A673 (cell line): ENCODE measurements around the gene SDR39U1.

Source experiments
- CTCF ChIP-seq: fragments of 300-800, 200-600 bp; sonication (generic); conservative IDR thresholded peaks from 2 replicates; pipeline ENCODE4 v1.5.1; 2017; ENCODE audit warnings: low read depth, mild to moderate bottlenecking, antibody characterized with exemption, low read length, moderate library complexity, mixed read lengths
- EZH2 ChIP-seq: fragments of 200-600 bp; sonication (generic); IDR thresholded peaks from 2 replicates; pipeline ENCODE4 v1.6.1; 2017; ENCODE audit warnings: borderline replicate concordance, low read depth, mild to moderate bottlenecking, mixed read lengths, antibody characterized with exemption, low read length; ENCODE audit not compliant: poor library complexity, severe bottlenecking

GRCh38 chr14:24406416-24406815 is 36.2 kb downstream of the SDR39U1 start:
- TF ChIP-seq CTCF (no peak), EZH2 (no peak)
